Measurements from ENCODE around the gene LBHD1.

The LBHD1 gene

GRCh38 chr11:62646825-62647608 is 25.1 kb downstream of the LBHD1 start:
- TF ChIP-seq CTCF (IDR thresholded peaks at IDR 0.05; ENCODE audit: insufficient read depth, missing control alignments), result no peak
- DNase-seq (ENCODE audit: insufficient read length, low spot score) (no peak), FAIRE-seq (no peak)

- FAIRE-seq, result no peak
- no peak for TF ChIP-seq CTCF (IDR thresholded peaks at IDR 0.05; ENCODE audit: insufficient read depth, missing control alignments)
- peak; percentile 99 for DNase-seq (ENCODE audit: insufficient read length, low spot score)
These were observed 25.9 kb downstream of the LBHD1 start, which contains the start of gene GANAB for GRCh38 chr11:62645946-62646824. GANAB (minus strand) TSS chr11:62646613; CDS start chr11:62646599, 14 bp downstream.

- DNase-seq (ENCODE audit: insufficient read length, low spot score), result no peak
- no peak for TF ChIP-seq CTCF (IDR thresholded peaks at IDR 0.05; ENCODE audit: insufficient read depth, missing control alignments)
- no peak for FAIRE-seq
These were observed 26.5 kb downstream of the LBHD1 start for GRCh38 chr11:62645671-62645945.

- no peak for FAIRE-seq
- DNase-seq (ENCODE audit: insufficient read length, low spot score), result no peak
- no peak for TF ChIP-seq CTCF (IDR thresholded peaks at IDR 0.05; ENCODE audit: insufficient read depth, missing control alignments)
These were observed 27.8 kb downstream of the LBHD1 start for GRCh38 chr11:62644220-62644619.

GRCh38 chr11:62632492-62632891 is 39.6 kb downstream of the LBHD1 start:
- no peak for FAIRE-seq

GRCh38 chr11:62627713-62628112 is 44.4 kb downstream of the LBHD1 start:
- DNase-seq (ENCODE audit: insufficient read length, low spot score), result no peak
- FAIRE-seq, result no peak
- TF ChIP-seq CTCF (IDR thresholded peaks at IDR 0.05; ENCODE audit: insufficient read depth, missing control alignments), result no peak

More at GRCh38 chr11:62632492-62632891, 39.6 kb downstream of the LBHD1 start:
- no peak for DNase-seq (ENCODE audit: insufficient read length, low spot score)
- TF ChIP-seq CTCF (IDR thresholded peaks at IDR 0.05; ENCODE audit: insufficient read depth, missing control alignments), result no peak

Data from D721Med (cell line).